Skeletal muscle tissue (tissue), 4 donors: ENCODE measurements around the gene RBM10. TPM values are rescaled to one million over a fixed set of nuclear protein-coding genes. Genes with fewer than 3 reads are reported as not detected.
"Not testable (repeated sequence)": the region's sequence is repeated elsewhere in the genome, so short reads cannot be mapped to it uniquely, and the experiment has no call there.

Experiments used
- H3K27ac ChIP-seq: one replicate; pipeline ENCODE4 v1.7.0; 2013; ENCODE audit warnings: mild to moderate bottlenecking, low read depth, low read length, inconsistent platforms
- H3K27me3 ChIP-seq, 3 donors: one replicate each; pipeline ENCODE4 v1.7.0; 2013; ENCODE audit warnings: low read length in 3 of 3; ENCODE audit not compliant: control insufficient read depth in 3 of 3, insufficient read depth in 3 of 3
- H3K36me3 ChIP-seq, 3 donors: one replicate each; pipeline ENCODE4 v1.7.0; 2013; ENCODE audit warnings: low read length in 3 of 3; ENCODE audit not compliant: control insufficient read depth in 3 of 3, insufficient read depth in 3 of 3
- H3K4me1 ChIP-seq, 3 donors: one replicate each; pipeline ENCODE4 v1.7.0; 2013; ENCODE audit warnings: low read length in 3 of 3, mild to moderate bottlenecking in 3 of 3; ENCODE audit not compliant: control insufficient read depth in 3 of 3, insufficient read depth in 3 of 3
- H3K4me3 ChIP-seq, 3 donors: one replicate each; pipeline ENCODE4 v1.7.0; 2013; ENCODE audit warnings: low read length in 3 of 3
- H3K9ac ChIP-seq, 3 donors: one replicate each; pipeline ENCODE4 v1.7.0; 2013; ENCODE audit warnings: low read length in 3 of 3, mild to moderate bottlenecking in 3 of 3, moderate library complexity in 2 of 3, low read depth in 1 of 3
- H3K9me3 ChIP-seq, 3 donors: one replicate each; pipeline ENCODE4 v1.7.0; 2013; ENCODE audit warnings: low read length in 3 of 3; ENCODE audit not compliant: control insufficient read depth in 3 of 3
- total RNA-seq: library from RNA; depleted of rRNA; stranded (reverse); fragments of >200 nt; gene quantifications from one replicate; pipeline ENCODE4 v1.2.3, GENCODE V29; 2014
- donor health status: Osteomylitis.

The RBM10 gene, protein sequence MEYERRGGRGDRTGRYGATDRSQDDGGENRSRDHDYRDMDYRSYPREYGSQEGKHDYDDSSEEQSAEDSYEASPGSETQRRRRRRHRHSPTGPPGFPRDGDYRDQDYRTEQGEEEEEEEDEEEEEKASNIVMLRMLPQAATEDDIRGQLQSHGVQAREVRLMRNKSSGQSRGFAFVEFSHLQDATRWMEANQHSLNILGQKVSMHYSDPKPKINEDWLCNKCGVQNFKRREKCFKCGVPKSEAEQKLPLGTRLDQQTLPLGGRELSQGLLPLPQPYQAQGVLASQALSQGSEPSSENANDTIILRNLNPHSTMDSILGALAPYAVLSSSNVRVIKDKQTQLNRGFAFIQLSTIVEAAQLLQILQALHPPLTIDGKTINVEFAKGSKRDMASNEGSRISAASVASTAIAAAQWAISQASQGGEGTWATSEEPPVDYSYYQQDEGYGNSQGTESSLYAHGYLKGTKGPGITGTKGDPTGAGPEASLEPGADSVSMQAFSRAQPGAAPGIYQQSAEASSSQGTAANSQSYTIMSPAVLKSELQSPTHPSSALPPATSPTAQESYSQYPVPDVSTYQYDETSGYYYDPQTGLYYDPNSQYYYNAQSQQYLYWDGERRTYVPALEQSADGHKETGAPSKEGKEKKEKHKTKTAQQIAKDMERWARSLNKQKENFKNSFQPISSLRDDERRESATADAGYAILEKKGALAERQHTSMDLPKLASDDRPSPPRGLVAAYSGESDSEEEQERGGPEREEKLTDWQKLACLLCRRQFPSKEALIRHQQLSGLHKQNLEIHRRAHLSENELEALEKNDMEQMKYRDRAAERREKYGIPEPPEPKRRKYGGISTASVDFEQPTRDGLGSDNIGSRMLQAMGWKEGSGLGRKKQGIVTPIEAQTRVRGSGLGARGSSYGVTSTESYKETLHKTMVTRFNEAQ
- 30.8 TPM for total RNA-seq

DNA sequence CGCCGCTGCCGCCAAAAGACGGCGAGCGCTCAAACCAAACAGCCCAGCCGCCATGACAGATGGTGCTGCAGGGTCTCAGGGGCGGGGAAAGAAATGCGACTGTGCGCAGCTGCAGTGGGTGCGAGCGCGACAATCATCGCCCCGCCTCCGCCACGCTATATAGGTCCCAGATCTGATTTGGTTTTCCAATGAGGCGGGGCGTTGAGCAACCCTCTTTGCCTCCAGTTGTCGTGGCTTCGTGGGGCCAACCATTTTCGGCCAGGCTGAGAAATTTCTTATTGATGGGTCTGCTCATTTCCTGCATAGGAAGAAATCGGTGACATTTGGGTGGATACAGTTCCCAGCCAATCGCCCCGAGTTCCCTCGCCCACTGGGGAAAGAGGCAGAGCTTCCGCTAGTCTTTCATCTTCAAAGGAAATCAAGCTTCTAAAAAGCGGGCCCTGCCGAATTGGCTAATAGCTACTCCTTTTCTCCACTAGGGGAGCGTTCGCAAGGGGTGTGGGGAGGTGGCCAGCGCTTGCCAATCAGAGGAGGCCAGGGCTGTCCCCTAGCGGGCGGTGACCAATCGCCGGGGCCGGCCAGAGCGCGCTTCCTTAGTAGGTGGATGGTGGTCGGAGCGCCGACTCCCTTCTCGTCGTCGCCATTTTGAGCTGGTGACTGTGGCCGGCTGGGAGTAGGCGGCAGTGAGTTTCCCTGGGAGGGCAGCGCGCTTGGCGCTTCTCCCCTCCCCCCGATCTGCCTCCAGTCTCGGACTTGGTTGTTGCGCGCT lies at the start of gene RBM10, which contains the start of gene NDUFB11:
RBM10 (plus strand) TSS at position 596 of the 769 bp plus-strand sequence. CDS start 2,261 bp downstream, outside the sequence.
NDUFB11 (minus strand) TSS at position 77 of the 769 bp plus-strand sequence; CDS start at position 54, 23 bp downstream.
- Histone ChIP-seq H3K9ac (peak within 1 kb of the TSS; percentile 82 to 90 (median 90)), H3K4me3 (peak within 1 kb of the TSS; percentile 80 to 89 (median 85)), H3K4me1 (peaks cover 16 to 22% (median 21%) of the 10 kb centered on the region in 3 donors), H3K9me3 (no peaks in the 10 kb centered on the region), H3K27ac (peak within 1 kb of the TSS; percentile 93), H3K36me3 (peaks cover 5 to 12% (median 9%) of the 10 kb centered on the region in 3 donors), H3K27me3 (peaks cover 0 to 13% (median 0%) of the 10 kb centered on the region in 3 donors)

DNA sequence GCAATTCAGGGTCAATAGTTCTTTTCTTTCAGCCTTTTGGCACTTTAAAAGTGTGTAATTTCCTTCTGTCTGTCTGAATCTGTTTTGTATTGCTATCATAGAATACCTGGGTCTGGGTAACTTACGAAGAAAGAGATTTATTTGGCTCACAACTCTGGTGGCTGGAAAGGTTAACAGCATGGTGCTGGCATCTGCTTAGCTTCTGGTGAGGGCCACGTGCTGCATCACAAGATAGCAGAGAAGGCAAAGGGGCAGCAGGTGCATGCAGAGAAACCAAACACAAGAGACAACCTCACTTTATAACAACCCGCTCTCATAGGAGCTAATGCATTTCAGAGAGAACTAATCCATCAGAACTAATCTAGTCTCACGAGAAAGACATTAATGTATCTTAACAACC lies 48.0 kb upstream of the RBM10 start:
- H3K9me3 ChIP-seq: no peaks in the 10 kb centered on the region
- H3K4me3 ChIP-seq: no peak overlapping the region
- H3K36me3 ChIP-seq: peaks cover 0 to 9% (median 0%) of the 10 kb centered on the region in 3 donors
- H3K27ac ChIP-seq: no peak overlapping the region
- no peak overlapping the region for H3K9ac ChIP-seq
- no peaks in the 10 kb centered on the region for H3K4me1 ChIP-seq
- H3K27me3 ChIP-seq: no peaks in the 10 kb centered on the region

DNA sequence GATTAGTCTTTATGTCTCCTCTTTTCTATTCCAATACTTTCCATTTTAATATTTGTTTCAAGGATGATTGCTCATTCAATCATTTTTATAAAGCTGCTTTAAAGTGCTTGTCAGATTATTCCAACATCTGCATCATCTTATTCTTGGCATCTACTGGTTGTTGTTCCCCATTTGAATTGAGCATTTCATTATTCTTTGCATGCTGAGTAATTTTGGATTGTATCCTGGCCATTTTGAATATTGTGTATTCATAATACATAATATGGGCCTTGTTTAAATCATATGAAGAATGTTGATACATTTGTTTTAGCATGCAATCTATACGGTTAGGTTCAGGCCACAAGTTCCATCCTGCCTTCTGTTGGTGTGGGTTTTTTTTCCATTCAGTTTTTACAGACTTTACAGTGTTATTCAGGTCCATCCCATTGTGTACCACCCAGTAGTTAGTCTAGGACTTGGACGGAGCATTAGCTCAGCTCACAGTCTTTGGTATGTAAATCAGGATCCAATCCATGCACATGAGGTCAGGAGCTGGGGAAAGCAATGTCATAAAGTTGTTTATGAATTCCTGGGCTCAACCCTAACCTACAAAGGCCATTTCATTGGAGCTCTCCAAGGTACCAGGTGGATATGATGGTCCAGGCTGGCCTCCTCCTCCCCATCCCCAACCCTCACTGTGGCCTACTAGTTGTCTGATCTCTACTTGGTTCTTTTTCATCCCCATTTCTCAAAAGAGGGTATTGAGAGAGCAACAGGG lies 46.5 kb upstream of the RBM10 start:
- Histone ChIP-seq H3K9me3 (no peaks in the 10 kb centered on the region), H3K36me3 (peaks cover 0 to 9% (median 0%) of the 10 kb centered on the region in 3 donors), H3K4me1 (no peaks in the 10 kb centered on the region), H3K9ac (no peak overlapping the region), H3K4me3 (no peak overlapping the region), H3K27ac (no peak overlapping the region), H3K27me3 (no peaks in the 10 kb centered on the region)

DNA sequence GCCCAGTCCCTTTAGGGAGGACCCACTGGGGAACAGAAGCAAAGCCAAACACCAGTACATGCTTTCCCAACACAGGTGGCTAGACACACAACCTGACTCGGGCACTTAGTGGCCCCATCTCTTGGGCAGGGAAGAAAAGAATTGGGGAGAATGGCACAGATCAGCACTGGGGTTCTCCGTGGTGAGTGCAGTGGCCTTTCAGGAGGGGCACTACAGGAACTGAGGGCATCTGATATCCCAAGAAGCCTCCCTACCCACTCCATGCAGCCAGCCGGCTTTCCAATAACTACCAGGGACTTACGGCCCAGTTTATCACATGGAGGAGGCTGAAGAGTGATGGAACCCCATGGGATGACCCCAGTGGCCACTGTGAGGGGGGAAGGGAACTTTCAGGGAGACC lies 43.8 kb upstream of the RBM10 start:
- Histone ChIP-seq H3K27ac (no peak overlapping the region), H3K27me3 (no peaks in the 10 kb centered on the region), H3K4me1 (no peaks in the 10 kb centered on the region), H3K4me3 (no peak overlapping the region), H3K9me3 (no peaks in the 10 kb centered on the region), H3K9ac (no peak overlapping the region), H3K36me3 (peaks cover 0 to 9% (median 0%) of the 10 kb centered on the region in 3 donors)

DNA sequence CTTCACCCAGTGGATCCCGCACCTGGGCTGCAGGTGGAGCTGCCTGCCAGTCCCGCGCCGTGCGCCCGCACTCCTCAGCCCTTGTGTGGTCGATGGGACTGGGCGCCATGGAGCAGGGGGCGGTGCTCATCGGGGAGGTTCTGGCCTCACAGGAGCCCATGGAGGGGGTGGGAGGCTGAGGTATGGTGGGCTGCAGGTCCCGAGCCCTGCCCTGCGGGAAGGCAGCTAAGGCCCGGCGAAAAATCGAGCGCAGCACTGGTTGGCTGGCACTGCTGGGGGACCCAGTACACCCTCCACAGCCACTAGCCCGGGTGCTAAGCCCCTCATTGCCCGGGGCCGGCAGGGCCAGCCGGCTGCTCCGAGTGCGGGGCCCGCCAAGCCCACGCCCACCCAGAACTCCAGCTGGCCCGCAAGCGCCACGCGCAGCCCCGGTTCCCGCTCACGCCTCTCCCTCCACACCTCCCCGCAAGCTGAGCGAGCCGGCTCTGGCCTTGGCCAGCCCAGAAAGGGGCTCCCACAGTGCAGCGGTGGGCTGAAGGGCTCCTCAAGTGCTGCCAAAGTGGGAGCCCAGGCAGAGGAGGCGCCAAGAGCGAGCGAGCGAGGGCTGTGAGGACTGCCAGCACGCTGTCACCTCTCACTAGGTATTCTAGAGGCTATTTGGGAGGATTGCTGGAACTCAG lies 33.9 kb upstream of the RBM10 start:
- H3K36me3 ChIP-seq, H3K4me1 ChIP-seq, H3K27me3 ChIP-seq, H3K9me3 ChIP-seq, H3K4me3 ChIP-seq, H3K27ac ChIP-seq, H3K9ac ChIP-seq: not testable (repeated sequence)

DNA sequence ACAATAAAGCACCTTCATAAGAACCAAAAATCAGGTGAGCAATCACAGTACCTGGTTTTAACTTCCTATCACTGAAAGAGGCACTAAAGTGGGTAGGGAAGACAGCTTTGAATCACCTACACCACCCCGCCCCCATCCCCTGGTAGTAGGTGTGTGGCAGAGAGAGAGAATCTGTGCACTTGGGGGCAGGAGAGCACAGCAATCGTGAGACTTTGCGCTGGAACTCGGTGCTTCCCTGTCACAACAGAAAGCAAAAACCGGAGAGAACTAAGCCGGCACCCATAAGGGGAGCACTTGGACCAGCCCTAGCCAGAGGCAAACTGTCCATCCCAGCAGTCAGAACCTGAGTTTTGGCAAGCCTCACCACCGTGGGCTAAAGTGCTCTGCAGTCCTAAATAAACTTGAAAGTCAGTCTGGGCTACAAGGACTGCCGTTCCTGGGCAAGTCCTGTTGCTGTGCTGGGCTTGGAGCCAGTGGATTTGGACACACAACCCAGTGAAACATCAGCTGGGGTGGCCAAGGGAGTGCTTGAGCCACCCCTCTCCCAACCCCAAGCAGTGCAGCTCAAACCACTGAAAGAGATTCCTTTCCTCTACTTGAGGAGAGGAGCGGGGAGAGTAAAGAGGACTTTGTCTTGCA lies 32.6 kb upstream of the RBM10 start:
- Histone ChIP-seq H3K4me1 (no peaks in the 10 kb centered on the region), H3K27ac (no peak overlapping the region), H3K9me3 (no peaks in the 10 kb centered on the region), H3K9ac (peak overlapping the region in 1 of 3 donors; percentile 10), H3K36me3 (no peaks in the 10 kb centered on the region), H3K27me3 (no peaks in the 10 kb centered on the region), H3K4me3 (no peak overlapping the region)

DNA sequence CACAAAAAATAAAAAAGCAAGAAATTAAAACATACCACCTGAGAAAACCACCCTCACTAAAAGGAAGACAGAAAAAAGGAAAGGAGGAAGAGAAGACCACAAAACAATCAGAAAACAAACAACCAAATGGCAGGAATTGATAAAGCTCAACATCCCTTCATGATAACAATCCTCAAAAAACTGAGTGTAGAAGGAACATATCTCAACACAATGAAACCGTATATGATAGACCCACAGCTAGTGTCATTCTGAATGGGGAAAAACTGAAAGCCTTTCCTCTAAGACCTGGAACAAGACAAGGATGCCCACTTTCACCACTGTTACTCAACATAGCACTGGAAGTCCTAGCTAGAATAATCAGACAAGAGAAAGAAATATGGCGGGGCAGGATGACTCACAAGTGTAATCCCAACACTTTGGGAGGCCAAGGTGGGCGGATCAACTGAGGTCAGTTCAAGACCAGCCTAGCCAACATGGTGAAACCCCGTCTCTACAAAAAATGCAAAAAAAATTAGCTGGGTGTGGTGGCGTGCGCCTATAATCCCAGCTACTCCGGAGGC lies 28.4 kb upstream of the RBM10 start:
- H3K27ac ChIP-seq, H3K27me3 ChIP-seq, H3K4me1 ChIP-seq, H3K36me3 ChIP-seq, H3K9ac ChIP-seq, H3K9me3 ChIP-seq, H3K4me3 ChIP-seq: not testable (repeated sequence)

DNA sequence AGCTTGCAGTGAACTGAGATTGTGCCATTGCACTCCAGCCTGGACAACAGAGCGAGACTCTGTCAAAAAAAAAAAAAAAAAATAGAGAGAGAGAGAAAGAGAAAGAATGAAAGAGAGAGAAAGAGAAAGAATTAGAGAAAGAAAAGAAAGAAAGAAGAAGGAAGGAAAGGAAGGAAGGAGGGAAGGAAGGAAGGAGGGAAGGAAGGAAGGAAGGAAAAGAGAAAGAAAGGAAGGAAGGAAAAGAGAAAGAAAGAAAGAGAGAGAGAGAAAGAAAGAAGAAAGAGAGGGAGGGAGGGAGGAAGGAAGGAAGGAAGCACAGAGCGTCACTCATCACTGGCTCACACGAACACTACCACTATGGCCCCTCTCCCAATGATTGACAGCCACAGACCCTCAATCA lies 20.6 kb upstream of the RBM10 start:
- H3K4me1 ChIP-seq, H3K27me3 ChIP-seq, H3K9ac ChIP-seq, H3K27ac ChIP-seq, H3K4me3 ChIP-seq, H3K9me3 ChIP-seq, H3K36me3 ChIP-seq: not testable (repeated sequence)
